Measurements from ENCODE around the gene OLIG2. TPM values are rescaled to one million over a fixed set of nuclear protein-coding genes. Genes with fewer than 3 reads are reported as not detected.
A peak's percentile ranks its signal among the peaks of the same experiment; 100 is the strongest.

OLIG2 gene
- total RNA-seq, 3 donors from 2014 or later, result not detected

GRCh38 chr21:33070998-33071769 lies 45.4 kb downstream of the OLIG2 start:
- no peak for DNase-seq (ENCODE audit: low spot score in 2 of 2)
- intact Hi-C loops (cut with DNase I; ENCODE audit: low total_unique reads), result no loop called here
- peaks cover 12 to 84% of the 10 kb centered on the region in 2 donors for H3K27me3 ChIP-seq

GRCh38 chr21:33071770-33072306 lies 46.1 kb downstream of the OLIG2 start:
- Histone ChIP-seq H3K9me3 (peaks cover 0 to 7% of the 10 kb centered on the region in 2 donors), H3K27ac (no peak overlapping the region), H3K27me3 (peaks cover 12 to 78% of the 10 kb centered on the region in 2 donors), H3K4me3 (peak overlapping the region; percentile 36 to 63 (median 47)), H3K36me3 (no peaks in the 10 kb centered on the region), H3K4me1 (peaks cover 0 to 14% of the 10 kb centered on the region in 2 donors)
- DNase-seq (ENCODE audit: low spot score in 2 of 2), result no peak
- intact Hi-C loops (cut with DNase I; ENCODE audit: low total_unique reads), result no loop called here
- no peak for TF ChIP-seq POLR2A (IDR thresholded peaks at IDR 0.05)
- no peak for TF ChIP-seq POLR2AphosphoS5 (IDR thresholded peaks at IDR 0.05)
- no peak for TF ChIP-seq CTCF (IDR thresholded peaks at IDR 0.05)

More at GRCh38 chr21:33070998-33071769, 45.4 kb downstream of the OLIG2 start:
- TF ChIP-seq CTCF (IDR thresholded peaks at IDR 0.05) (no peak), POLR2A (IDR thresholded peaks at IDR 0.05) (no peak), POLR2AphosphoS5 (IDR thresholded peaks at IDR 0.05) (no peak)
- Histone ChIP-seq H3K4me1 (peaks cover 0 to 14% of the 10 kb centered on the region in 2 donors), H3K36me3 (no peaks in the 10 kb centered on the region), H3K27ac (no peak overlapping the region), H3K4me3 (peak overlapping the region; percentile 36 to 63 (median 47)), H3K9me3 (peaks cover 0 to 7% of the 10 kb centered on the region in 2 donors)

- H3K9me3 ChIP-seq, result peaks cover 0 to 7% of the 10 kb centered on the region in 2 donors
- no peak for TF ChIP-seq CTCF (IDR thresholded peaks at IDR 0.05)
- no peak for TF ChIP-seq POLR2A (IDR thresholded peaks at IDR 0.05)
- TF ChIP-seq POLR2AphosphoS5 (IDR thresholded peaks at IDR 0.05), result no peak
- H3K27me3 ChIP-seq, result peaks cover 12 to 60% of the 10 kb centered on the region in 2 donors
- no peak overlapping the region for H3K4me3 ChIP-seq
- no peak overlapping the region for H3K27ac ChIP-seq
- intact Hi-C loops (cut with DNase I; ENCODE audit: low total_unique reads), result no loop called here
- peaks cover 0 to 14% of the 10 kb centered on the region in 2 donors for H3K4me1 ChIP-seq
- DNase-seq (ENCODE audit: low spot score in 2 of 2), result no peak
- H3K36me3 ChIP-seq, result no peaks in the 10 kb centered on the region
These were observed 47.9 kb downstream of the OLIG2 start for GRCh38 chr21:33073636-33074035.

GRCh38 chr21:33075128-33075527 lies 49.4 kb downstream of the OLIG2 start:
- Histone ChIP-seq H3K36me3 (no peaks in the 10 kb centered on the region), H3K27ac (no peak overlapping the region), H3K9me3 (no peaks in the 10 kb centered on the region), H3K4me3 (no peak overlapping the region), H3K27me3 (peaks cover 8 to 45% of the 10 kb centered on the region in 2 donors), H3K4me1 (peaks cover 0 to 14% of the 10 kb centered on the region in 2 donors)
- intact Hi-C loops (cut with DNase I; ENCODE audit: low total_unique reads), result no loop called here
- TF ChIP-seq POLR2AphosphoS5 (IDR thresholded peaks at IDR 0.05) (no peak), POLR2A (IDR thresholded peaks at IDR 0.05) (no peak), CTCF (IDR thresholded peaks at IDR 0.05) (no peak)
- no peak for DNase-seq (ENCODE audit: low spot score in 2 of 2)

- no peak overlapping the region for H3K27ac ChIP-seq
- intact Hi-C loops (cut with DNase I; ENCODE audit: low total_unique reads), result no loop called here
- no peak overlapping the region for H3K4me3 ChIP-seq
- TF ChIP-seq POLR2A (IDR thresholded peaks at IDR 0.05) (no peak), POLR2AphosphoS5 (IDR thresholded peaks at IDR 0.05) (no peak), CTCF (IDR thresholded peaks at IDR 0.05) (no peak)
- H3K27me3 ChIP-seq, result peaks cover 8 to 41% of the 10 kb centered on the region in 2 donors
- no peak for DNase-seq (ENCODE audit: low spot score in 2 of 2)
- no peaks in the 10 kb centered on the region for H3K9me3 ChIP-seq
- H3K36me3 ChIP-seq, result no peaks in the 10 kb centered on the region
- peaks cover 0 to 14% of the 10 kb centered on the region in 2 donors for H3K4me1 ChIP-seq
These were observed 50.0 kb downstream of the OLIG2 start for GRCh38 chr21:33075596-33076195.
